Astrocyte of the spinal cord (primary cell): ENCODE data around the gene KRTCAP2.
"Not testable (repeated sequence)": the region's sequence is repeated elsewhere in the genome, so short reads cannot be mapped to it uniquely, and the experiment has no call there.

Experiments used
- DNase-seq: peaks from one replicate; pipeline ENCODE4 v3.0.0; 2011; ENCODE audit warnings: low read depth, low spot score
- H3K4me3 ChIP-seq: 2 replicates; pipeline ENCODE4 v1.5.1; 2011; ENCODE audit warnings: low read depth, mild to moderate bottlenecking, low read length, moderate library complexity
- CTCF ChIP-seq: IDR thresholded peaks from 2 replicates; pipeline ENCODE4 v1.5.1; 2012; ENCODE audit warnings: low read depth, mild to moderate bottlenecking, low read length, inconsistent platforms
- in situ Hi-C: cut with HindIII; loops from 2 replicates; pipeline ENCODE4 v1.10.0; 2017; ENCODE audit warnings: low sequenced_read_pairs

The KRTCAP2 gene

DNA sequence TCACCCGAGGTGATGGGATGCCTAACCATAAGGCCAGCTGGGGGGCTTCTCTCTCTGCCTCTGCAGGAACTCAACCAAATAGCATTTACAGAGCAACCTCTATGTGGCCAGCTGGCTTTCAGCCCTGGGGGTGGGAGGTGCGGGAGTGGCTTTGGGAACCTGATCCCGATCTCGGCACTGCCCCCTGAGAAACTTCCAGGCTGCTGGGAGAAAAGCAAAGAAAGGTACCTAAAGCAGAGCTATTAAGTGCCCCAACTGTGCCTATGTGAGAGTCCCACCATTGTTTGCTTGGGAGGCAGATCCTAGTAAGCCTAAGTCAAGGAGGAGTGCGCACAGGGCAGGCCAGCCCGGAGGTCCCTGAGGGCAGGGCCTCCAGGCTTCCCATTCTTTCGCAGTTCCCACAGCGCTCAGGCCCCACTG, 7.0 kb downstream of the KRTCAP2 start:
- no peak for DNase-seq
- H3K4me3 ChIP-seq, result no peak overlapping the region
- in situ Hi-C loops, result no loop called here
- no peak for TF ChIP-seq CTCF

- in situ Hi-C loops, DNase-seq, H3K4me3 ChIP-seq: not testable (repeated sequence)
These were observed 8.5 kb downstream of the KRTCAP2 start for GRCh38 chr1:155164625-155165024.

- H3K4me3 ChIP-seq, in situ Hi-C loops, DNase-seq: not testable (repeated sequence)
These were observed 9.3 kb downstream of the KRTCAP2 start for GRCh38 chr1:155163785-155164184.

DNA sequence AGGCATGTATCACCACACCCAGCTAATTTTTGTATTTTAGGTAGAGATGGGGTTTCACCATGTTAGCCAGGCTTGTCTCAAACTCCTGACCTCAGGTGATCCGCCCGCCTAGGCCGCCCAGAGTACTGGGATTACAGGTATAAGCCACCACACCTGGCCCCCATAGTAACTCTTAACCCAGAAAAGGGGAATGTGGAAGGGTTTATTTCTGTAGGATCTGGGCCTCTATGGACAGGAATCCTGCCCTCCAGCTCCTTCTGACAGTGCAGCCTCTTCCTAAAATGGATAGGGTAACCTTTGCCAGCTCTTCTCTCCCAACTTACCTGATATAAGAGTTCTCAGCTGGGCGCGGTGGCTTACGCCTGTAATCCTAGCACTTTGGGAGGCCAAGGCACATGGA, 10.5 kb downstream of the KRTCAP2 start:
- in situ Hi-C loops, H3K4me3 ChIP-seq, DNase-seq: not testable (repeated sequence)

DNA sequence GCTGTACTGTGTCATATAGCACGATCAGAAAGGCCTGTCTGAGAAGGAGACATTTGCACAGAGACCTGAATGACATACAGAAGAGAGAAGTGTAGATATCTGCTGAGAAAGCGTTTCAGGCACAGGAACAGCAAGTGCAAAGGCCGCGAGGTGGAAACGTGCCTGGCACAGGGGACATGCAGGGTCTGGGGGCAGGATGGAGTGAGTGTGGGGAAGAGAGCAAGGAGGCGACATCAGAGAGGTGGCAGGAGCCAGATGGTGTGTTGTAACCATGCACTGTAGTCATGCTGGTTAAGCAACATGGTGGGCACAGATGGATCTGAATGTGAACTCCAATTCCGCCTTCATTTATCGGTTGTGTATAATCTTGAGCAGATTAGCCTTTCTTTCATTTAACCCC, 13.0 kb downstream of the KRTCAP2 start:
- DNase-seq, result no peak
- no peak for TF ChIP-seq CTCF
- H3K4me3 ChIP-seq, result no peak overlapping the region
- in situ Hi-C loops, result no loop called here

DNA sequence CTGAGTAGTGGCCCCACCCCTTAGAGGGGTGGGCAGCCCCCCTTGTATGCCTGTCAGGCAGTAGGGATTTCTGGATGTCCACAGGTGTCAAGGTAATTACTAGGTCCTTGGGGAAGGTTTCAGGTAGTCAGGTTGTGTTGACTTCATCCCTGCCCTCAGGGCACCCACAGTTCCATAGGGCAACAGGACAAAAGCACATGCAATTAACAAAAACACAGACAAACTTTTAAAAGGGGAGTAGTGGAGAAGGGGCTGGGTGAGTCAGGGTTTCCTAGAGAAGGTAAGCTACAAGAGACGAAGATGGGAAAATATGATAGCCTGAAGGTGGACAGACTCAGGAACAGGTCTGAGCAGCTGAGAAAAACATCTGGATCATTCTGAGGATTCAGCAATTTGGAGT, 14.1 kb downstream of the KRTCAP2 start:
- no peak overlapping the region for H3K4me3 ChIP-seq
- TF ChIP-seq CTCF, result no peak
- no peak for DNase-seq
- in situ Hi-C loops, result no loop called here

DNA sequence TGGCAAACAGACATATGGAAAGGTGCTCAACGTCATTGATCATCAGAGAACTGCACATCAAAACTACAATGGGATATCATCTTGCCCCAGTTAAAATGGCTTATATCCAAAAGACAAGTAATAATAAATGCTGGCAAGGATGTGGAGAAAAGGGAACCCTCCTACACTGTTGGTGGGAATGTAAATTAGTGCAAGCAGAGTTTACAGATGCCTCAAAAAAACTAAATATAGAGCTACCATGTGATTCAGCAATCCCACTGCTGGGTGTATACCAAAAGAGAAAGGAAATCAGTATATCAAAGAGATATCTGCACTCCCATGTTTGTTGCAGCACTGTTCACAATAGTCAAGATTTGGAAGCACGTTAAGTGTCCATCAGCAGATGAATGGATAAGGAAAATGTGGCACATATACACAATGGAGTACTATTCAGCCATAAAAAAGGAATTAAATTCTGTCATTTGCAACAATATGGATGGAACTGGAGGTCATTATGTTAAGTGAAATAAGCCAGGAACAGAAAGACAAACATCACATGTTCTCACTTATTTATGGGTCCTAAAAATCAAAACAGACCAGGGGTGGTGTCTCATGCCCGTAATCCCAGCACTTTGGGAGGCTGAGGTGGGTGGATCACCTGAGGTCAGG, 17.0 kb downstream of the KRTCAP2 start:
- H3K4me3 ChIP-seq, in situ Hi-C loops, DNase-seq: not testable (repeated sequence)

DNA sequence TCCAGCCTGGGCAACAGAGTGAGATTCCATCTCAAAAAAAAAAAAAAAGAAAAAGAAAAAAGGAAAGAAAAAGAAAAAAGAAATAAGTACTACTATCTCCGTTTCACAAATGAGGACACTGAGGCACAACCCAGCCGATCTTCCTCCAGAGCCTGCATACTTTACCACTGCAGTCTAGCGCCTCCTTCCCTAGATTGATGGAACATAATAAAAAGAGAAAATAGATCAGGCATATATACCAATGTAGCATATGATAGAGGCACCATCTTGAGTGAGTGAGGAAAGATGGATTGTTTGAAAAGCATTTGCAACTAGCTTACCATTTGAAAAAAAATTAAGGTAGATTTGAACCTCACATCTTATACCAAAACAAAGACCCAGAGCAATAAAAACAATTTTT, 27.6 kb downstream of the KRTCAP2 start:
- in situ Hi-C loops, result no loop called here

More for the DNA sequence above, 27.6 kb downstream of the KRTCAP2 start:
- no peak for DNase-seq
- no peak for TF ChIP-seq CTCF
- H3K4me3 ChIP-seq, result no peak overlapping the region
